GM12873 (cell line): ENCODE results near the gene C9orf153.

Source experiments
- CTCF ChIP-seq: IDR thresholded peaks from 2 replicates; pipeline ENCODE4 v1.5.1; 2012; ENCODE audit warnings: low read depth, mild to moderate bottlenecking, moderate library complexity, low read length, control low read depth; ENCODE audit not compliant: insufficient read depth; ENCODE audit errors: missing control alignments

C9orf153 gene

DNA sequence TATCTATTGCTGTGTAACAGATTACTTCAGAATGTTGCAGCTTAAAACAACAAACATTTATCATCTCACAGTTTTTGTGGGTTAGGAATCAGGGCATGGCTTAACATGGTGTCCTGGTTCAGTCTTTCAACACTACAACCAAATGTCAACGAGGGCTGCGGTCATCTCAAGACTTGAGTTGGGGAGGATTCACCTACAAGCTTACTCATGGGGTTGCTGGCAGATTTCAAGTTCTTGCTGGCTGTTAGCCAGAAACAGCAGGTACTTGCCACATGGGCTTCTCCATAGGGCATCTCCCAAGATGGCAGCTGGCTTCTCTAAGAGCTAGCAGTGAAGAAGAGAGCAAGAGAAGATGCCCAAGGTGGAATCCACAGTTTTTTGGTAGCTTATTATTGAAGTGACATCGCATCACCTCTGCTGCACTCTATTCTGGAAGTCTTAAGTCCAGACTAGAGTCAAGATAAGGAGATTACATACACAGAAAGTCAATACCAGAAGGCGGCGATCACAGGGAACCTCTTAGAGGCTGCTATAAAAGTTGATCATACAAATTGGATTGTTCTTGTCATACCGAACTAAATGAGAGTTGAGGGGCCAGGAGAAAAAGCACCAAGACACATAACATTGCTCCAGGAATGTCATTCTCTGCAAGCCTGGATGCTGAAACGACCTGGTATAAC is 42.2 kb downstream of the C9orf153 start:
- TF ChIP-seq CTCF = no peak

DNA sequence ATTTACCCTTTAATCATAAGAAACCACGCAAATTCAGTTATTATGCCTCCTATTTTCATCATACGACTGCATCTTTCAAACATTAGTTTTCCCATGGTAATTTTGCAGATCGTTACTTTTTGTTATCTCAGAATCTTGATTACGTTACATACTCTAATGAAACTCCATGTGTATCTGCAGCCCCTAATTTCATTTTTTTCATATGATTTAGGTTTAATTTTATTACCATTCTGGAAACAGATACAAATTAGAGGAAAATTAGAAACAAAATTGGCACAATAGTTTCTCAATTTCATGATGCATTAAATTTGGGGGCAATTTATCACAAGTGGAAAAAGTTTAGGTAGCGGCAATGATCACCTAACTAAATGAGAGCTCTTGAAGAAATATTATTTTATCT is 52.3 kb downstream of the C9orf153 start:
- TF ChIP-seq CTCF = no peak

DNA sequence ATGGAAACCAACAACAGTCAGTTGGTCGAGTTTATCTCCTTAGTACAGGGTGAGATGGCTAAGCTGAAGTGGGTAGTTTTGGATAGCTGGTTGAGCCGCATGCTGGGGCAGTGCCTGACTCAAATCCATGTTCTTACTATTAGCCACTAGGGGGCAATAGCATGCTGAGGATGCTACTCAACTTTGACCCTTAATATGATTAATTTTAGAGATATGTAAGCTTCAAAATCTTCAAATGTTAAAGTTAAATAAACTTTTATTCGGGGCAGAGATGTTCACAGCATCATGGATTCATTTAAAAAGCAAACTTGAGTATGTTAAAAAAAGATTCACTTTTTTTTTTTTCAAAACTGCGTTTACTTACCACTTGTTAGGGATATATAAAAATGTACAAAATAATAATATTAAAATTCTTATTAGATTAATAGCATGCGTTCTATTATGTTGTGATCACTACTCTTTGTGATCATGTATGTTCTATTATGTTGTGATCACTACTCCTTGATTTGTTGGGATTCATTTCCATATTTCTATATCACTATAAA is 57.0 kb downstream of the C9orf153 start:
- peak; percentile 82 for TF ChIP-seq CTCF

GRCh38 chr9:86201474-86202337 is 57.8 kb downstream of the C9orf153 start:
- TF ChIP-seq CTCF = no peak

- TF ChIP-seq CTCF = no peak
These were observed 58.8 kb downstream of the C9orf153 start for GRCh38 chr9:86200599-86201162.

DNA sequence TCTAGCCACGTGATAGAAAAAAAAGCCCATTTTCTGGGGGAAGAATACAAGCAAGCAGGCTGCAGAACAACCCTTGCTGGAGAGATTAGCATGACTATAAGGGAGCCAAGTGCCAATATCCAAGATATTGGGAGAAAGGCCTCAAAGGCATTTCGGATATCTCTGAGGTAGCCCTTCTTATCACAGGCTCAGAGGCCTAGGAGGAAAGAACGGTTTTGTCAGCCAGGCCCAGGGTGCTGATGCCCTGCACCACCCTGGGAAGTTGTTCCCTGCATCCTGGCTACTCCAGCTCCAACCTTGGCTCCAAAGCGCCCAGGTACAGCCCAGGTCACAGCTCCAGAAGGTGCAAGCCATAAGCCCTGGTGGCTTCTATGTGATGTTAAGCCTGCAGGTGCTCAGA is 66.4 kb downstream of the C9orf153 start:
- TF ChIP-seq CTCF = no peak

DNA sequence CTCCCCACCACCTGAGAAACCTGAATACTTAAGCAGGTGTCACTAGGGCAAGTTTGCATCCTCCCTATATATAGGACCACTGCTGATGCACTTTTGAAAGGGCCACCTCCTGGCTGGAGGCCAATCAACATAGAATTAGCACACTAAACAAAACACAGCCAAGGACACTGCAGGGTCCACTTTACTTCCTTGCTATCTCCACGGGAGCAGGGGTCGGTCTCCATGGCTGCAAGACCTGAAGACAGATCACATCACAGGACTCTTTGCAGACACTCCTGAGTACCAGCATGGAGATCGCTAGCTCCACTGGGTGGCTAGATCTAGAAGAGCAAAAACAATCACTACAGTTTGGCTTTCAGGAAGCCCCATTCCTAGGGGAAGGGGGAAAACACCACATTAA is 72.3 kb downstream of the C9orf153 start:
- TF ChIP-seq CTCF = no peak
